ENCODE measurements around the gene LUC7L2. TPM values are rescaled to one million over a fixed set of nuclear protein-coding genes. Genes with fewer than 3 reads are reported as not detected.

The LUC7L2 gene
- total RNA-seq, 1 experiment from 2014 or later, result 81.2 TPM

DNA sequence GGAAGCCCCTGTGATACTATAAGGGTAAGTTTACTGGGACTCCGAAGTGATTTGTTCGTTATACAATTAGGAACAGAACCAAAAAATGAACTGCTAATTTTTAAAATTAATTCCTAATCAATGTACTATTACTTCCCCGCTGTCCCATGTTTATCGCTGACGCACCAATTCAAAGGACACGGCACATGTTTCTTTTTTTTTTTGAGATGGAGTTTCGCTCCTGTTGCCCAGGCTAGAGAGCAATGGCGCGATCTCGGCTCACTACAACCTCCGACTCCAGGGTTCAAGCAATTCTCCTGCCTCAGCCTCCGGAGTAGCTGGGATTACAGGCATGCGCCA, 20.0 kb upstream of the LUC7L2 start:
- TF ChIP-seq CTCF (conservative IDR thresholded peaks at IDR 0.05), result no peak
- no peak overlapping the region for H3K18ac ChIP-seq (ENCODE audit: insufficient read length, low read depth, low read length)
- H4K20me1 ChIP-seq (ENCODE audit: control insufficient read depth, insufficient read depth, insufficient read length), result no peaks in the 10 kb centered on the region
- no peak overlapping the region for H4K8ac ChIP-seq (replicated peaks; ENCODE audit: insufficient read length, low read depth, low read length)
- no peak overlapping the region for H3K4me2 ChIP-seq (ENCODE audit: insufficient read depth, insufficient read length, low read length)
- H3K56ac ChIP-seq (ENCODE audit: insufficient read length, low read depth, low read length), result no peak overlapping the region
- no peak overlapping the region for H3K4ac ChIP-seq (ENCODE audit: low read depth, low read length)
- peaks cover 3% of the 10 kb centered on the region for H3K23me2 ChIP-seq (ENCODE audit: insufficient read length, low read depth, low read length, poor library complexity, severe bottlenecking)
- no peak overlapping the region for H2AFZ ChIP-seq (ENCODE audit: low read length)
- H2BK15ac ChIP-seq (ENCODE audit: low read depth, low read length), result no peak overlapping the region
- Mint-ChIP-seq H3K36me3 (ENCODE audit: insufficient read depth in 1 of 3, low read depth in 3 of 3) (peaks cover 5 to 15% (median 8%) of the 10 kb centered on the region in 3 experiments; a peak in 6 of 7 replicates), H3K27me3 (ENCODE audit: low read depth) (peaks cover 14% of the 10 kb centered on the region), H3K27ac (peak overlapping the region in 2 of 3 experiments; percentile 99 to 100; a peak in 4 of 7 replicates), H3K9me3 (peaks cover 10 to 14% of the 10 kb centered on the region in 2 experiments; a peak in 4 of 5 replicates), H3K4me3 (peak overlapping the region; percentile 91 to 95), H3K4me1 (peaks cover 7 to 11% of the 10 kb centered on the region in 2 experiments)
- H4K91ac ChIP-seq (ENCODE audit: insufficient read length, low read depth, low read length), result no peak overlapping the region
- no peaks in the 10 kb centered on the region for H3K9me3 ChIP-seq (ENCODE audit: control insufficient read depth, low read depth, low read length)
- H3K23ac ChIP-seq (ENCODE audit: insufficient read length, low read depth, low read length), result no peak overlapping the region
- no peaks in the 10 kb centered on the region for H3K4me1 ChIP-seq (ENCODE audit: insufficient read depth, low read length)
- no peak overlapping the region for H2BK120ac ChIP-seq (ENCODE audit: low read depth, low read length, poor library complexity, severe bottlenecking)
- no peak for DNase-seq
- H2BK12ac ChIP-seq (ENCODE audit: insufficient read length, low read depth, low read length), result no peak overlapping the region
- no peak overlapping the region for H3T11ph ChIP-seq (ENCODE audit: low read length)
- H3K14ac ChIP-seq (ENCODE audit: insufficient read depth, low read length), result no peak overlapping the region
- H3K27ac ChIP-seq (ENCODE audit: insufficient read length, low read depth, low read length), result no peak overlapping the region
- H2AK5ac ChIP-seq (ENCODE audit: insufficient read length, low read length), result no peak overlapping the region
- H2BK5ac ChIP-seq (ENCODE audit: insufficient read length, low read length), result no peak overlapping the region
- no peak overlapping the region for H2BK20ac ChIP-seq (ENCODE audit: low read depth, low read length, poor library complexity, severe bottlenecking)
- WGBS (ENCODE audit: extremely low coverage, insufficient read length, low lambda C conversion rate), result no CpG with 5 or more reads among the region's 13 CpGs
- no peaks in the 10 kb centered on the region for H3K79me1 ChIP-seq (ENCODE audit: insufficient read depth, low read depth, low read length, poor library complexity, severe bottlenecking)
- H3K27me3 ChIP-seq (ENCODE audit: insufficient read depth, low read length), result no peaks in the 10 kb centered on the region
- no peaks in the 10 kb centered on the region for H3K79me2 ChIP-seq (ENCODE audit: insufficient read depth, low read length)
- H4K5ac ChIP-seq (ENCODE audit: insufficient read length, low read depth, low read length), result no peak overlapping the region
- no peak overlapping the region for H3K9ac ChIP-seq (ENCODE audit: extremely low read depth, insufficient read length, low read length)
